Embryonic facial prominence (tissue), 1 donor: ENCODE results near the gene NPDC1.
"Not testable (repeated sequence)": the region's sequence is repeated elsewhere in the genome, so short reads cannot be mapped to it uniquely, and the experiment has no call there.

Experiments
- DNase-seq: peaks from one replicate; pipeline ENCODE4 v3.0.0-alpha.2; 2016; ENCODE audit errors: extremely low spot score

The NPDC1 gene

GRCh38 chr9:137075275-137075775 lies 29.3 kb upstream of the NPDC1 start:
- DNase-seq = no peak

- no peak for DNase-seq
Measured at GRCh38 chr9:137074657-137075274, 28.8 kb upstream of the NPDC1 start.

GRCh38 chr9:137073992-137074399 lies 28.0 kb upstream of the NPDC1 start:
- DNase-seq = no peak

GRCh38 chr9:137071282-137071681 lies 25.3 kb upstream of the NPDC1 start:
- no peak for DNase-seq

GRCh38 chr9:137070906-137071275 lies 24.9 kb upstream of the NPDC1 start:
- DNase-seq = no peak

- DNase-seq = peak; percentile 62
Measured at GRCh38 chr9:137070201-137070905, 24.4 kb upstream of the NPDC1 start, which contains the start of gene SAPCD2. Gene SAPCD2, minus strand, starts transcription at chr9:137070557. Its CDS starts 97 bp downstream, at chr9:137070460.

- DNase-seq = no peak
Measured at GRCh38 chr9:137069508-137070091, 23.6 kb upstream of the NPDC1 start.

GRCh38 chr9:137068539-137069507 lies 22.8 kb upstream of the NPDC1 start:
- no peak for DNase-seq

- no peak for DNase-seq
Measured at GRCh38 chr9:137067860-137068538, 22.0 kb upstream of the NPDC1 start.

- DNase-seq = no peak
Measured at GRCh38 chr9:137066096-137066861, 20.3 kb upstream of the NPDC1 start.

- DNase-seq = no peak
Measured at GRCh38 chr9:137065336-137065967, 19.5 kb upstream of the NPDC1 start.

- no peak for DNase-seq
Measured at GRCh38 chr9:137064880-137065164, 18.8 kb upstream of the NPDC1 start.

GRCh38 chr9:137064027-137064879 lies 18.3 kb upstream of the NPDC1 start:
- DNase-seq = no peak

GRCh38 chr9:137063311-137064026 lies 17.5 kb upstream of the NPDC1 start:
- DNase-seq = no peak

- DNase-seq = not testable (repeated sequence)
Measured at GRCh38 chr9:137062798-137063197, 16.8 kb upstream of the NPDC1 start.

- no peak for DNase-seq
Measured at GRCh38 chr9:137062384-137062783, 16.4 kb upstream of the NPDC1 start.

GRCh38 chr9:137058521-137059234 lies 12.7 kb upstream of the NPDC1 start:
- DNase-seq = no peak

GRCh38 chr9:137057545-137057944 lies 11.6 kb upstream of the NPDC1 start:
- no peak for DNase-seq
